Panc1 (cell line): ENCODE results near the gene CD164L2.
A peak's percentile ranks its signal among the peaks of the same experiment; 100 is the strongest.

Source experiments
- SIN3A ChIP-seq: IDR thresholded peaks from 2 replicates; pipeline ENCODE4 v1.6.1; 2012; ENCODE audit warnings: low read depth, mild to moderate bottlenecking, low read length, moderate library complexity, borderline replicate concordance; ENCODE audit not compliant: insufficient read depth
- TF ChIP-seq, protein P1 (sequence below): fragments of 450-650 bp; IDR thresholded peaks from 2 replicates; pipeline ENCODE4 v1.5.1; 2017; ENCODE audit warnings: mild to moderate bottlenecking
- TF ChIP-seq, protein P2 (sequence below), 2 experiments: IDR thresholded peaks; 2 replicates each; pipeline ENCODE4 v1.6.1; 2011 to 2012; ENCODE audit warnings: low read depth in 2 of 2, control low read depth in 1 of 2, low read length in 1 of 2, mild to moderate bottlenecking in 1 of 2, moderate library complexity in 1 of 2; ENCODE audit not compliant: insufficient read depth in 1 of 2

DNA sequence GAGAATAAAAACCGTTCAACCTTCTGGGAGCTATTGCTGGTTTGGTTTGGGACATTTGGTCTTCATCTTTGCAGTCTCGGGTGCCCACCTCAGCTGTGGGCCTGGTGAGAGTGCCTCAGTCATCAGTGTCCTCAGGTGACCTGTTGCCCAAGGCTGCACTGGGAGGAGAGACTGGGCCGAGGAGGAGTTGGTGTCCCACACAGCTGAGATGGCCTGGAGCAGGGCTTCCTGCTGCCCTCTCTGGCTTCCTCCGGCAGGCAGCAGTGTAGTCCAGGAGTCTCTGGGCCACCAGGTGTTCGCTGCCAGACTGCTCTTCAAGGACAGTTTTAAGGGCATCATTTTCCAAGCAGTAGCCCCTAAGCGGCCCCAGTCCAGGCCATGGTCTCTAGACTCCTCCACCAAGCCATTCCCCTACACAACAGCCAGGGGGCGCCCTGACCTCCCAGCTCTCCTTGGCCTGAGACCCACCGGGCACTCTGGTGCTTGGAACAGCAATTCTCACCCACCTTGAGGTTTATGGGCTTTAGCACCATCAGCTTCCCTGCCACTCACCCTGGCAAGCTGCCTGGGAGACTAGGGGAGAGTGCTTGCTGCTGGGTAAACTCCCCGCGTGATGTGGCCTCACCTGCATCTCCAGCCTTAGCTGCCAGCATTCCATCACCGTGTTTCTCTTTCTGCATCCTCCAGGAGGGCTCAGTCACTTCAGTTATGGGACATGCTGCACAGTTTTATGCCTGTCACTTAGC lies 50.4 kb downstream of the CD164L2 start:
- TF ChIP-seq SIN3A: no peak
- TF ChIP-seq, protein P1, sequence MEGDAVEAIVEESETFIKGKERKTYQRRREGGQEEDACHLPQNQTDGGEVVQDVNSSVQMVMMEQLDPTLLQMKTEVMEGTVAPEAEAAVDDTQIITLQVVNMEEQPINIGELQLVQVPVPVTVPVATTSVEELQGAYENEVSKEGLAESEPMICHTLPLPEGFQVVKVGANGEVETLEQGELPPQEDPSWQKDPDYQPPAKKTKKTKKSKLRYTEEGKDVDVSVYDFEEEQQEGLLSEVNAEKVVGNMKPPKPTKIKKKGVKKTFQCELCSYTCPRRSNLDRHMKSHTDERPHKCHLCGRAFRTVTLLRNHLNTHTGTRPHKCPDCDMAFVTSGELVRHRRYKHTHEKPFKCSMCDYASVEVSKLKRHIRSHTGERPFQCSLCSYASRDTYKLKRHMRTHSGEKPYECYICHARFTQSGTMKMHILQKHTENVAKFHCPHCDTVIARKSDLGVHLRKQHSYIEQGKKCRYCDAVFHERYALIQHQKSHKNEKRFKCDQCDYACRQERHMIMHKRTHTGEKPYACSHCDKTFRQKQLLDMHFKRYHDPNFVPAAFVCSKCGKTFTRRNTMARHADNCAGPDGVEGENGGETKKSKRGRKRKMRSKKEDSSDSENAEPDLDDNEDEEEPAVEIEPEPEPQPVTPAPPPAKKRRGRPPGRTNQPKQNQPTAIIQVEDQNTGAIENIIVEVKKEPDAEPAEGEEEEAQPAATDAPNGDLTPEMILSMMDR: peak; percentile 93
- TF ChIP-seq, protein P2, sequence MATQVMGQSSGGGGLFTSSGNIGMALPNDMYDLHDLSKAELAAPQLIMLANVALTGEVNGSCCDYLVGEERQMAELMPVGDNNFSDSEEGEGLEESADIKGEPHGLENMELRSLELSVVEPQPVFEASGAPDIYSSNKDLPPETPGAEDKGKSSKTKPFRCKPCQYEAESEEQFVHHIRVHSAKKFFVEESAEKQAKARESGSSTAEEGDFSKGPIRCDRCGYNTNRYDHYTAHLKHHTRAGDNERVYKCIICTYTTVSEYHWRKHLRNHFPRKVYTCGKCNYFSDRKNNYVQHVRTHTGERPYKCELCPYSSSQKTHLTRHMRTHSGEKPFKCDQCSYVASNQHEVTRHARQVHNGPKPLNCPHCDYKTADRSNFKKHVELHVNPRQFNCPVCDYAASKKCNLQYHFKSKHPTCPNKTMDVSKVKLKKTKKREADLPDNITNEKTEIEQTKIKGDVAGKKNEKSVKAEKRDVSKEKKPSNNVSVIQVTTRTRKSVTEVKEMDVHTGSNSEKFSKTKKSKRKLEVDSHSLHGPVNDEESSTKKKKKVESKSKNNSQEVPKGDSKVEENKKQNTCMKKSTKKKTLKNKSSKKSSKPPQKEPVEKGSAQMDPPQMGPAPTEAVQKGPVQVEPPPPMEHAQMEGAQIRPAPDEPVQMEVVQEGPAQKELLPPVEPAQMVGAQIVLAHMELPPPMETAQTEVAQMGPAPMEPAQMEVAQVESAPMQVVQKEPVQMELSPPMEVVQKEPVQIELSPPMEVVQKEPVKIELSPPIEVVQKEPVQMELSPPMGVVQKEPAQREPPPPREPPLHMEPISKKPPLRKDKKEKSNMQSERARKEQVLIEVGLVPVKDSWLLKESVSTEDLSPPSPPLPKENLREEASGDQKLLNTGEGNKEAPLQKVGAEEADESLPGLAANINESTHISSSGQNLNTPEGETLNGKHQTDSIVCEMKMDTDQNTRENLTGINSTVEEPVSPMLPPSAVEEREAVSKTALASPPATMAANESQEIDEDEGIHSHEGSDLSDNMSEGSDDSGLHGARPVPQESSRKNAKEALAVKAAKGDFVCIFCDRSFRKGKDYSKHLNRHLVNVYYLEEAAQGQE (IDR thresholded peaks at IDR 0.05; ENCODE audit: insufficient read depth in 1 of 2, low read depth in 2 of 2, low read length in 1 of 2): no peak
